ENCODE results near the gene NOS1.
A peak's percentile ranks its signal among the peaks of the same experiment; 100 is the strongest.
"Not testable (repeated sequence)": the region's sequence is repeated elsewhere in the genome, so short reads cannot be mapped to it uniquely, and the experiment has no call there.

Gene NOS1

DNA sequence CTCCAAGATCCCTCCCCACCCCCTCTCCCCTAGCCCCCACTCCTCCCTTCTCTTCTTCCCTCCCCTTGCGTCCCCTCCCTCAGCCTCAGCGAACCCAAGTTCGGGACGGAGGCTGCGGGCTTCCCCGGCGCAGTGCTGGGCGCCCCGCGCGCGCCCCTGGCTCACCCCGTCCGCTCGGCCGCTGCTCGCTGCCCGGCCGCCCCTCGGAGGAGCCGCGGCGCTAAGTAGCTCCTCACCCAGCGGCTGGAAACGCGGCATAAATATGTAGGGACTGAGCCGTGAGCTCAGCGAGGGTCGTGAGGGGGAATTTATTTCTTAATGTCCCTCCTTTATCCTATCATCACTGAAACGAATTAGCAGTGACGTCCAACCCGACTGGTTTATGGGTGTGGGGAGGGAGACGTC lies at the start of gene NOS1:
TSS of gene NOS1 (minus strand) at position 280 of the 405 bp plus-strand sequence. CDS start 30,557 bp downstream, outside the sequence.
- no peak for DNase-seq

DNA sequence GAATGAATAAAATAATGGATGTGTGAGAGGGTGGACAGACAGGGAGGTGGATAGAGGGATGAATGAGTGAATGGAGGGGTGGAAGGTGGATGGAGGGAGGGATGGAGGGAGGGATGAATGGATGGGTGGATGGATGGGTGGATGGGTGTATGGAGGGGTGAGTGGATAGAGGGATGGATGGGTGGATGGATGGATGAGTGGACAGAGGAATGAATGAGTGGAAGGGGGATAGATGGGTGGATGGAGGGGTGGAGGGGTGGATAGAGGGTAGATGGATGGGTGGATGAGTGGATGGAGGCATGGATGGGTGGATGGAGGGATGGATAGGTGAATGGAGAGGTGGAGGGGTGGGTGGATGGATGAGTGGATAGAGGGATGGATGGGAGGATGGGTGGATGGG lies 47.9 kb upstream of the NOS1 start:
- DNase-seq, result no peak

DNA sequence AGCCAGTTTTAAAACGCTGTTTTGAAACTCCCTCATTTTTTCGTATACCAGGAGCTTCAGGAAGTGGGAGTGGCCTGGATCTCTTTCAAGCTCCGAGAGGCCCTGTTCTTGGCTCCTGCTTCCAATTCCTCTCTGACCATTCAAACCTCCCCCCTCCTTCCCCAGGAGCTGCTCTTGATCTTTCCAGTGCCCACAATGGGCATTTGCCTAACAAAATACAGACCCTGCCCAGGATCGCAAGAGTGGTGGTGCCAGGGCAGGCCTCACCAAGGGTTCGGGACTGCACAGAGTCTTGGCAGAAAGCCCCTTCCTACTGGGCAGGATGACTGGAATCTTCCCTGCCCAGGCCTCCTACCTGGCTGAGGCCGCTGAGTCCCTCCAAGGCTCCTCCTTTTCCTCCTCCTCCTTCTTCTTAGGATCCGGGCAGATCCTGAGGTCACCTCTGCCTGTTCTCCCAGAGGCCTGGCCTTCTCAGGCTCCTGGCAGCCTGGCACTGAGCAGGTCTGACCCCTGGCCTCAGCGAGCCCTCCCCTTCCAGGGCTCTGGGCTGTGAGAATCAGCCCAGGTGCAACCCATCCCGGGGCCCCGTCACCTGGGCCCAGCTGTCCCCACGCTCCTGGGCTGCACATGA lies 46.9 kb upstream of the NOS1 start:
- no peak for DNase-seq

DNA sequence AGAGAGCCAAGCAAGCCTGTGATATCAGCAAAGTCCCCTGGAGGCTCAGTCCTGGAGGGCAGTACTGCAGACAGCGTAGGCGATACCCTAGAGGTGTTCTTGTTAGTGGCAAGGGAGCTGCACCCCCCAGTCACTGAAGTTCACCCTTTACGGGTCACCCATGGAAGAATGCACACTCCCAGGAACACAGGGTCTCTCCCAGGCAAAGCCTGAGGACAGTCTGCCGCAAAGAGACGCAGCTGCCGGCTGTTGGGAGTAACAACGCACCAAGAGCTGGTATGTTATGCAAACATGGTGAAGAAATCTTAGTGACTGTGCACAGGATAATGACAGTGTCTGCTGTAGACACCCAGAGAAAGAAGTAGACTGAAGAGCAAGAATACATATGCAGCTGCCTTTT lies 43.5 kb upstream of the NOS1 start:
- DNase-seq, result no peak

DNA sequence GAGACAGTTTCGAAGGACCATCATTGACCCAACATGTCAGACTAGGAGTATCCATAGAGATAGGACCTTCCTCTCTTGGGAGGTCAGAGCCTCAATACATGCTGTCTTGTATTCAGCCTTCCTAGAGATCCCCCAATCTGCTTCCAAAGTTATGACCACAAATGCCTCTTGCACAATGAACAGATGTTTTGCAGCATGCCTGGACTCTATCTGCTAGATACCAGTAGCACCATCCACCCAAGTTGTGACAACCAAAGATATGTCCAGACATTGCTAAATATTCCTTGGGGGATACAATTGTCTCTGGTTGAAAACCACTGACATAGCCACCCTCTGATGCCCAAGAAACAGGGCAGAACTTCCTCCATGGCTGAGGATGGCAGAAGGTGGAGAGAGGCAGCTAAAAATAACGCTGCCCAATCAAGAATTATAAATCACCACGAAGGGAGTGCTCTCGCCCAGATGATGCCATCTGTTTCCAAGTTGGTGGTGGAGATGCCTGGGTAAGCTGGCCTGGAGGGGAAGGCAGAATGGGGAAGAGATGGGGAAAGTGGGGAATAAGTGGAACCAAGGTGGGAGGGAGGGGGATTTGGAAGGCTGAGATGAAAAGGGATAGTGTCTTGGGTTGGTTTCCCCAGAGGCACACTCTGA lies 42.9 kb upstream of the NOS1 start:
- no peak for DNase-seq

DNA sequence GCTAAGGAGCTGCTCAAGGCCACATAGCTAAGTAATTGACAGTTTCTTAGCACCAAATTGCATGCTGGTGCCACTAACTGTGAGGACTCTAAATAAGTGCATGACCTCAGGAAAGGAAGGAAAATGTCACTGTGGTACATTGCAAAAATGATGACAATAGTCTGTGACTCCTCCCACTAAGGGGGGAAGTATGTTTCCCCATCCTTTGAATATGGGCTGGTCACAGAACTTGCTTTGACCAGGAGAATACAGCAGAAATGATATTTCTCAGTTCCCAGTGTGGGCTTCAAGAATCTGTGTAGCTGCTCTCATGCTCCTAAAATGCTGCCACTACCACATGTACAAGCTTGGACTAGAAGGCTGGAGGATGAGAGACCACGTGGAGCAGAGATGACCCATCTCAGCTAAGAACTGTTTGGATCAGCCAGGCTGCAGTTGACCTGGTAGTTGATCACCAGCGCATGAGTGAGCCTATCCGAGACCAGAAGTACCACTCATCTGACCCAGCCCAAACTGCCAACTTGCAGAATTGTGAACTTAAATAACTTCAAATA lies 42.2 kb upstream of the NOS1 start:
- no peak for DNase-seq

DNA sequence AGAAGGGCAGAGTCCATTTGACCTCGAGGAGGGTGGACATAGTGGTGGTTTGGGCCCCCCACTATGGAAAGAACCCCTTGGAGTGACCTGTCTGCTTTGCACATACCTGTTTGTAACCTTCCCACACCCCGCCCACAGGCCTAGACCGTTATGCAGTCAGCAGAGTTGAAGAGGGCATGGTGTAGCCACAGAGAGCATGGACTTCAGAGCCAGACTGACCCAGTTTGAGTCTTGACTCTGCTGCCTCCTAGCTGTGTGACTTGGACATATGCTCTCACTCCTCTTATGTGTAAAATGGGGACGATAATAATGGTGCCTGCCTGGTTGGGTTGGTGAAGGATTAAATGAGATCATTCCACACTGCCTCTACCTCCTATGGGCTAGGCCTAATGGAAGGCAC lies 40.9 kb upstream of the NOS1 start:
- no peak for DNase-seq

DNA sequence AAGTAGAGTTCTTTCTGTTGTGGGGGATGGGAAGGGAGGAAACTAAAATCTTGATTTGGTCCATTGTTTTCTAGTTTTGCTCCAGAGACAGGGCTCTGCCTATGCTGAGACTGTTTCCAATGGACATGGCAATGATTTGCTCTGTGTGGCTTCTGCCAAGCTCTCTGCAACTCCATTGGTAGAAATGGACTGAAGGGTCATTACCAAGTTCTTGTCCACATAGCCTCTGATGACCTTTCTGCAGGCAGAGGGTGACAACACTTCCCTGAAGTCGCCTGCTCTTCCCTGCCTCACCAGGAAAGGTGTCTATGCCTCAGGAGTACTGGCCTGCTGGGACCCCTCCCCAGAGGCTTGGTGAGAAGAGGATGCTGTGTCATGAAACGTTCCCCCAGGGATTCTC lies 39.5 kb upstream of the NOS1 start:
- no peak for DNase-seq

DNA sequence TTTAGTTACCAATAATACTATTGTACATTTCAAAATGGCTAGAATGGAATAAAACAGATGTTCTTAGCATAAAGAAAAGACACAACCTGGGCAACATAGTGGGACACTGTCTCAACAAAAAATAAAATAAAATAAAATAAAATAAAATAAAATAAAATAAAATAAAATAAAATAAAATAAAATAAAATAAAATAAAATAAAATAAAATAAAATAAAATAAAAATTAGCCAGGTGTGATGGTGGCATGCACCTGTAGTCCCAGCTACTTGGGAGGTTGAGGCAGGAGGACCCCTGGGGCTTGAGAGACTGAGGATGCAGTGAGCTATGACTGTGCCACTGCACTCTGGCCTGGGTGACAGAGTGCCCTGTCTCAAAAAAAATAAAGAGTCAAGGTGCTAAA lies 37.1 kb upstream of the NOS1 start:
- DNase-seq, result not testable (repeated sequence)

DNA sequence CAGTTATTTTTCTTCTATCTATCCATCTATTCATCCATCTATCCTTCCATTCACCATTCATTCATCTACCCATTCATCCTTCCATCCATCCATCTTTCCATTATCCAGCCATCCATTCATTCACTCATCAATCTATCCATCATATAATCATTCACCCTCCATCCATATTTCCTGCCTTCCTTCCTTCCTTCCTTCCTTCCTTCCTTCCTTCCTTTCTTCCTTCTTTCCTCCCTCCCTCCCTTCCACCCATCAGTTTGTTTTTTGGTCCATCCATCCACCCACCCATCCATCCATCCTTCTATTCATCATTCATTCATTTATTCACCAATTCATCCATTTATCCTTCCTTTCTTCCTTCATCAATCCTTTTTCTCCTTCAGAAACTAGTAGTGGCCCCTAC lies 34.3 kb upstream of the NOS1 start:
- no peak for DNase-seq

DNA sequence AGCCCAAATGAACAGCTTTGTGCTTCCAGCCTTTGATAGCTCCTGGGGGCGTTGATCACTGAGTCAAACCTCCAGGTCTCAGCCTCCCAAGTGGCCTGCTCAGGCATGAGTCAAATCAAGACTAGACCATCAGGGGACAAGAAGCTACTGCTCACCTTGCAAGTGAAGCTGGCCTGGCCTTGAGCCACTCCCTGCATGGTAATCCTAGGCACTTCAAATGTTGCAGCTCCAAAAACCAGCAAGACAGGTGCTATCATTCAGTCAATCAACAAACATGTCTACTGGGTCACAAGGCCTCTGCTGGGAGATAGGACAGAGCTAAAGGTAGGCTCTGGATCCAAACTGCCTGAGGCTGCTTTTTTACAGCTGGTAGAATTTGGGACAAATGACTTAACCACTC lies 33.1 kb upstream of the NOS1 start:
- no peak for DNase-seq

DNA sequence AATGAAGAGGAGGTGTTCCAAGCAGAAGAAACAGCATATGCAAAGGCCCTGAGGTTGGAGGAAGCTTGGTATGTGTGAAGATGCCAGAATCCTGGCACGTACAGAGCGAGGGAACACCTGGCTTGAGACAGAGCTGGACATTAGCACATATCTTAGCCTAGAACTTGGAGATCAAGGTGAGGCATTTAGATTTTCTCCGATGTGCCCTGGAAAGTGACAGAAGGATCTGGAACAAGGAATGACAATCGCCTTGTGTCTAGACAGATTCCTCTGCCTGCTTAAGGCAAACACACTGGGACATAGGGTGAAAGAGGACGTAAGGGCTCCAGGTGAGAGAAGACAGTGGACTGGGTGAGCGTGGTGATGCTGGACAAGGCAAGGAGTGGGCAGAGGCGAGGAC lies 32.2 kb upstream of the NOS1 start:
- no peak for DNase-seq

DNA sequence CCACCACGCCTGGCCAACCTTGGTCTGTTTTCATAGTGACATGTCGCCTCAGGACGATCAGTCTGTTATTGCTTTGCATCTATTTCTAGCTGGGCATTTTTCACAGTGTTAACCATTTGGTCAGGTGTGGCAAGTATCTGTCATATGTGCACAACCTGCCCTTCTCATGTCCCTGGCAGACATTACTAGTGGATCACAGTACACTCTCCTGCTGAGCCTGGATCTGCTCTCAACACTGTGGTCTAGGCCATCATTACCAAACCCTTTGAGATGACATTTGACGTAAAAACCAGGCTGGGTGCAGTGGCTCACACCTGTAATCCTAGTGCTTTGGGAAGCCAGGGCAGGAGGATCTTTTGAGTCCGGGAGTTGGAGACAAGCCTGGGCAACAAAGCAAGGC lies 29.4 kb upstream of the NOS1 start:
- no peak for DNase-seq

DNA sequence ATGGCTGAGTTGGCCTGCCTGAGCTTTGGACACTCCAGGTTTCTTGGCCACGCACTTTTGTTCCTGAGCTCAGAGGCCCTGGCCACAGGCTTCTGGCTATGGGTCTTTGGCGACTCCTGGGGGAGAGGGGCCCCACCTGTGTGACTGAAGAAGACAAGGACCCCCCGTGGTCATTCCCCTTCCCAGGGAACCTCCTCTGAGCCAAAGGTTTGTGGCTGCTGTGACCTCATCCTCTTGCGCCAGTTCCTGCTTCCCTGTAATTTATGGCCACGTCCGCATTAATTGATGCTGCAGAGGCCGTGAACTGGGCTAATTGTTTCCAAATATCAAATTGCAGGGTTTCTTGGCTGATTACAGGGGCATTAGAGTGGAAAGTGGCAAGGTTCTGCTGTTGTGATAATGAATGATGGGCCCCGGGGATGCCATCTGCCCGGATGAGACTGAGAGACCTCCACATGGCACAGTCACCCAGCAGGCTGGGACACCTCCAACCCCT lies 27.6 kb upstream of the NOS1 start:
- no peak for DNase-seq

DNA sequence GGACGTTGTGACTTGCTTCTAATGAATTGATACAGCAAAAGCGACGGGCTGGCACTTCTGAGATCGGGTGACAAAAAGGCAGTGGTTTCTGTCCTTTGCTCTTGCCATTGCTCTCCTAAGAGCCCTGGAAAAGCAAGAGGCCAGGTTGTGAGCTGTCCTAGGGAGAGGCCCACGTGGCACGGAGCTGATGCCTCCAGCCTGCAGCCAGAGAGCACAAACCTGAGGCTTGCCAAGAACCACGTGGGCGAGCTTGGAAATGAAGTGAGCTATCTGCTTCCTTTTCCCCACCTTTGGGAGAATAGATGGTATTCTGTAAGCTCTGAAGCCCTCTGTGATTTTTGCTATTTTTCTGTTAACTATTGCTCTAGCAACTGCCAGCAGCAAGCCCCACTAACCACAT lies 26.4 kb upstream of the NOS1 start:
- DNase-seq, result no peak

DNA sequence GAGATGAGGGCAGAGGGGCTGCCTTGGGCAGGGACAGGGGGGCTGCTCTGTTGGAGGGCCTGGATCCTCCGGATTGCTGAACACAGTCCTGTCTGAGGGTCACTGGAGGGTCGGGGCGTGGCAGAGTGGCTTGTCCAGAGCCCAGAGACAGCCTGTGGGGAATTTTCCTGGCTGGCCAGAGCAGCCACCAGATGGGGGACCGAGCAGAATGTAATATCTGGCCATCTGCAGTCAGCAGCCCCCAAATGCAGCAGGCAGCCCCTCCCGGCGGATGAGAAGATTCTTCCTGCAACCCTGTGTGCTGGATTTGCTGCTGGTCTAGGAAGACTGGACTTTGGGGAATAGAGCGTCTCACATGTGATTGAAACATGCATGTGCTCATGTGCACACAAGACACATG lies 23.3 kb upstream of the NOS1 start:
- no peak for DNase-seq

DNA sequence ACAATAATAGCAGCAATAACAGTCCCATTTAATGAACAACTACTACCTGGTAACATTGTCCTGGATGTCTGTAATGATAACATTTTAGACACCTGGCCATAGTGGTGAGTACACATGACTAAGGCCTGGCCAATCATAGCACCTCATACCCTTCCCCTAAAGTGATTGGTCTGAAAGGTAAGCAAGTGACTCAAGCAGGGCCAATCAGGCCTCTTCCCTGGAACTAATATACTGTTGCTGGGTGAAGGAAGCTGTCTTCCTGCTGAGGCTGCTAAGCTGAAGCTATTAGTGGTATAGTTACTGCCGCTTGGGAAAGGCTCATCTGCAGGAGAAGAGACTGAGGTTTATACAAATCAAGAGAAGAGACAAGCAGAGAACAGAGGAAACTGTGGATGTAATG lies 18.7 kb upstream of the NOS1 start:
- DNase-seq, result no peak

DNA sequence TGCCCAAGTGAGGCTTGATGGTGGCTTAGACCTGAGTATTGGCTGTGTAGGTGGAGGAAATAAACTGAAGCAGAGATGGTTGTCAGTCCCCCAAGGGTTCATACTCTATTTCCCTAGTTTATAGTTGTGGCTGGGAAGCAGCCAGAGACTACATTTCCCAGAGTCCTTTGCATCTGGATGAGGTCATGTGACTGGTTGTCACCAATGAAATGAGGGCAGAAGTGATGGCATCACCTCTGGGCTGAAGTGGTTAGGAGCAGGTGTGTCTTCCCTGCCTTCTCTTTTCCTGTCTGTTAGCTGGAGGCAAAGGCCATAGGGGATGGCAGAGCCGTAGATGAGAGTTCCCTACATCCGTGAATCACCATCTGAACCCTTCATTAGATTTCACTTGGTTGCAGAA lies 16.3 kb upstream of the NOS1 start:
- DNase-seq, result no peak

DNA sequence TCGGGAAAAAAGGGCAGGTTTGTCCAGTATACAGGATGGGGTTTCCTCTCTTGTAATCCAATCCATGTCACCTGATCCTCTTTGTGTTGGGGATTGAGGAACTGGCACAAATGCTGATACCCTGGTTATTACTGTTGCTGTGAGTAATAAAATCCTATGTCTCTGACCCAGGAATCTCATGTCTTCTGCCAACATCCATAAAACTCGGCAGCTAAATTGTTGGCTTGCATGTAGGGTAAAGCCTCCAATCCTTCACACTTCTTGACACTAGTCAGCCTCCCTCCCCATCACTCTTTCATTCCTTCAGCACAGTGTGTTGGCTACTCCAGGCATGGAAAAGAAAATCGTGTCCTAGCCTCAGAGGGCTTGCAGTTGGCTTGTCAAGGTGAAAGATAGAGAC lies 9.2 kb upstream of the NOS1 start:
- DNase-seq, result no peak

DNA sequence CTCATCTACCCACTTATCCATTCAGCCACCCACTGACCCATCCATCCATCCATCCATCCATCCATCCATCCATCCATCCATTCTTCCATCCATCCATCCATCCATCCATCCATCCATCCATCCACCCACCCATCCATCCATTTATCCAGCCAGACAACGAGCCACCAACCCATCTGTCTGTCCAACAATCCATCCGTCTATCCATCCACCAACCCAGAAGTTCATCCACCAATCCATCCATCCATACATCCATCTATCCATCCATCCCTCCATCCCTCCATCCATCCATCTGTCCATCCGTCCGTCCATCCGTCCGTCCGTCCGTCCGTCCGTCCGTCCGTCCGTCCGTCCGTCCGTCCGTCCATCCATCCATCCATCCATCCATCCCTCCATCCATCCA lies 8.6 kb upstream of the NOS1 start:
- DNase-seq, result not testable (repeated sequence)

DNA sequence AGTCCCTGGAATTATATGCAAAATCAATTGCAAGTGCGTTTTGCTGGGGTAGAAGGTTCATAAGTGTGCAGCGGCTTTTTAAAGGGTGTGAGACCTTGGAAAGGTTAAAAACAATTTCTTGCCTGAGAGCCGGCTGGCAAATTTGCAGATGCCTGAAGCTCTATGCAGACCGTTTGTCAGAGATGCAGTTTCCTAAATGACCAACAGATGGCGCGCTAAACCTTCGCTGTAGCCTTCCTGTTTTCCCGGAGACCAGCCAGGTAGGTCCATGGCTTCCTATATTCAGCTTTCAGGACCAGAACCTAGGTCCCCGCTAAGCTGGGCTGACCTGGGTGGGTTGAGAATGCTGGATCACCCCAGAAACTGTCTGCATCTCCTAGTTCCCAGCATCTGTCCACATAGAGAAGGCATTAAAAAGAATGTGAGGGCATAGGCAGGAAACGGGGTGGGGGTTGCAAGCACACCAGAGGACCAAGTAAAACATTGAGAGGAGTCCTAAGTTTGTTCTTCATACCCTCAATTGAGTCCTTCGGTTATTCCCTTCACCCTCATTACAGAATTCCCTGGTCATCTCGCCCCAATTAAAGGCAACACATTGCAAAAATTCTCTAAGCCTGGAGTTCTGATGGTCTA lies 5.7 kb upstream of the NOS1 start:
- peak; percentile 71 for DNase-seq

DNA sequence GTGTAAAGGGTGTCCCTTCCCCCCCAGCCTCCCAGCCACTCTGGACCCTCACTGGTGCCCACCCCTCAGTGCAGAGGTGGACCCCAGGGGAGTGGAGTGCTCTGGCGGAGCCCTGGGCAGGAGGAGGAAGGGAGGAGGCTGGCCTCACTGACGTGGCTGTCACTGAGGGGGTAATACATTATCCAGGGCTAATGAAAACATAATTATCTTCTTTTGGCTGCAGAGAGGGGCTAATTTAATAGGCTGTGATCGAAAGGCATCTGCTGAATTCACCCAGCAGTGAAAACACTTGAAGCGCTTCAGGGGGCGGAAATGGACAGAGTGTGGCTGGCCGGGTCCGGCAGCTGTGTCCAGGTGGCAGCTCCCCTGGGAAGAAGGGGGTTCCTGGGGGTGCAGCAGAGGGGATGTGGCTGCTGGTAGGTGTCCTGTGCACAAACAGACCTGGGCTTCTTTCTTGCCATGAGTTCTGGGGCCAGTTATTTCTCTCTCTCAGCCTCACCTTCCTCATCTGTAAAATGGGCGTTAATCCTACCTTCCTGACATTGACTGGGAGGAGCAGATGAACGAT lies 3.7 kb upstream of the NOS1 start:
- no peak for DNase-seq

DNA sequence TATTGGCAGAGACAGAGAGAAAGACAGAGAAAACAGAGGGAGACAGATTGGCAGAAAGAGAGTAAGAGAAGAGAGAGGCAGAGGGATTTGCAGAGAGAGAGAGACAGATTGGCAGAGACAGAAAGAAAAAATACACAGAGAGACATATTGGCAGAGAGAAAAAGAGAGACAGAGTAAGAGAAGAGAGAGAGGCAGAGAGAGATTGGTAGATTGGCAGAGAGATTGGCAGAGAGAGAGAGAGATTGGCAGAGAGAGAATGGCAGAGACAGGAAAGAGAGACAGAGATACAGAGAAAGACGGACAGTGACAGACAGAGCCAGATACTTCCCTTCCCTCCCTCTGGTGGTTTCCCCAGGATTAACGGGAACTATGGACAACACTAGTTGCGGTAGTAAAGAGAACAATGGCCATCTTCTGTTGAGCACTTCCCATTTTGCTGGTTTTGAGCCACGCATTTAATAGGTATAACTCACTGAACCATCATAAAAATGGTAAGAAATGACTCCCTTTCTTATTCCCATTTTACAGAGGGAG lies 2.6 kb upstream of the NOS1 start:
- DNase-seq, result no peak
